Measurements from ENCODE around the gene SMDT1. TPM values are rescaled to one million over a fixed set of nuclear protein-coding genes. Genes with fewer than 3 reads are reported as not detected.

SMDT1 gene
- polyA plus RNA-seq, 3 donors: 41.8 to 182 (median 180) TPM

DNA sequence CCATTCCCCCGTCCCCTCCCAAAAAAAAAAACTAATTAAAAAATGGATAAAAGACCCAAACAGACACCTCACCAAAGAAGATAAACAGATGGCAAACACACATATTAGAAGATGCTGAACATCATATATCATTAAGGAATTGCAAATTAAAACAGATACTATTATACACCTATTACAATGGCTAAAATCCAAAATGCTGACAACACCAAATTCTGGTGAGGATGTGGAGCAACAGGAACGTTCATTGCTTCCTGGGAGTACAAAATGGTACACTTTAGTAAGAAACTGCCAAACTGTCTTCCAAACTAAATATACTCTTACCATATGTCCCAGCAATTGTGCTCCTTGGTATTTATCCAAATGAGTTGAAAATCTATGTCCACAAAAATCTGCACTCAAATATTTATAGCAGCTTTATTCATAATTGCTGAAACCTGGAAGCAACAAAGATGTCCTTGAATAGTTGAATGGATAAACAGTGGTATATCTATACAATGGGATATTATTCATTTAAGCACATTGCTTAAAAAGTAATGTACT is 28.8 kb upstream of the SMDT1 start:
- Mint-ChIP-seq H3K36me3 (peaks cover 4 to 44% of the 10 kb centered on the region in 2 donors), H3K4me1 (peaks cover 17% of the 10 kb centered on the region), H3K27me3 (ENCODE audit: low read depth in 3 of 3) (no peaks in the 10 kb centered on the region), H3K27ac (no peak overlapping the region), H3K9me3 (peaks cover 0 to 2% (median 0%) of the 10 kb centered on the region in 7 donors), H3K4me3 (no peak overlapping the region)
- Histone ChIP-seq H3K27ac (ENCODE audit: low read depth in 1 of 2, low read length in 2 of 2) (no peak overlapping the region), H3K9me3 (replicated peaks in 1 of 2; ENCODE audit: control insufficient read depth in 1 of 2, insufficient read depth in 1 of 2, low read length in 2 of 2) (no peaks in the 10 kb centered on the region), H3K36me3 (replicated peaks in 1 of 2; ENCODE audit: control insufficient read depth in 1 of 2, insufficient read depth in 2 of 2, low read length in 2 of 2) (peaks cover 0 to 5% of the 10 kb centered on the region in 2 donors), H3K79me2 (ENCODE audit: insufficient read depth, low read length) (no peaks in the 10 kb centered on the region), H3K27me3 (ENCODE audit: control insufficient read depth in 2 of 2, insufficient read depth in 2 of 2, low read length in 2 of 2) (no peaks in the 10 kb centered on the region), H3K4me1 (ENCODE audit: control insufficient read depth in 1 of 2, insufficient read depth in 2 of 2, low read length in 2 of 2) (peaks cover 9 to 23% of the 10 kb centered on the region in 2 donors), H3K4me2 (replicated peaks; ENCODE audit: extremely low read depth, low read length, poor library complexity, severe bottlenecking) (no peak overlapping the region), H2AFZ (ENCODE audit: insufficient read depth, low read depth, low read length, poor library complexity, severe bottlenecking) (no peak overlapping the region), H3K9ac (ENCODE audit: insufficient read depth, low read length, poor library complexity, severe bottlenecking) (no peak overlapping the region), H4K20me1 (ENCODE audit: insufficient read depth, low read length) (no peaks in the 10 kb centered on the region), H3K4me3 (replicated peaks in 1 of 3; ENCODE audit: low read depth in 2 of 3, low read length in 3 of 3) (no peak overlapping the region)
- TF ChIP-seq, protein P1, sequence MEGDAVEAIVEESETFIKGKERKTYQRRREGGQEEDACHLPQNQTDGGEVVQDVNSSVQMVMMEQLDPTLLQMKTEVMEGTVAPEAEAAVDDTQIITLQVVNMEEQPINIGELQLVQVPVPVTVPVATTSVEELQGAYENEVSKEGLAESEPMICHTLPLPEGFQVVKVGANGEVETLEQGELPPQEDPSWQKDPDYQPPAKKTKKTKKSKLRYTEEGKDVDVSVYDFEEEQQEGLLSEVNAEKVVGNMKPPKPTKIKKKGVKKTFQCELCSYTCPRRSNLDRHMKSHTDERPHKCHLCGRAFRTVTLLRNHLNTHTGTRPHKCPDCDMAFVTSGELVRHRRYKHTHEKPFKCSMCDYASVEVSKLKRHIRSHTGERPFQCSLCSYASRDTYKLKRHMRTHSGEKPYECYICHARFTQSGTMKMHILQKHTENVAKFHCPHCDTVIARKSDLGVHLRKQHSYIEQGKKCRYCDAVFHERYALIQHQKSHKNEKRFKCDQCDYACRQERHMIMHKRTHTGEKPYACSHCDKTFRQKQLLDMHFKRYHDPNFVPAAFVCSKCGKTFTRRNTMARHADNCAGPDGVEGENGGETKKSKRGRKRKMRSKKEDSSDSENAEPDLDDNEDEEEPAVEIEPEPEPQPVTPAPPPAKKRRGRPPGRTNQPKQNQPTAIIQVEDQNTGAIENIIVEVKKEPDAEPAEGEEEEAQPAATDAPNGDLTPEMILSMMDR (IDR thresholded peaks at IDR 0.05): no peak
- no CpG with 5 or more reads among the region's 2 CpGs for WGBS (ENCODE audit: insufficient coverage)
- no peak for DNase-seq
- intact Hi-C loops (cut with micrococcal nuclease): no loop called here

DNA sequence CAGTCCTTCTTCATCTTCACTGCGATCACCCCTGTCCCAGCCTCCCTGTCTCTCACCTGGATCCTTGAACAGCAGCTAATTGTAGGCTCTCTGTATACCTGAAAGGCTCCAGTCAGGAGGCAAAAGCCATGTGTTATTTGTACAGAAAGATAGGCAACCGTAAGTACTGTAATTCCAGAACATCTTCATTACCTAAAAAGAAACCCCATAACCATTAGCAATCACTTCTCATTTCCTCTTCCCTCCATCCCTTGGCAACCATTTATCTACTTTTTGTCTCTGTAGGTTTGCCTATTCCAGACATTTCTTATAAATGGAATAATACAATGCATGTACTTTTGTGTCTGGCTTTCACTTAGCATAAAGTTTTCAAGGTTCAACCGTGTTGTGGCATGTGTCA is 26.7 kb upstream of the SMDT1 start:
- intact Hi-C loops (cut with micrococcal nuclease): no loop called here
- TF ChIP-seq, protein P1 (IDR thresholded peaks at IDR 0.05): no peak
- H3K4me1 Mint-ChIP-seq: peaks cover 17% of the 10 kb centered on the region
- H3K9ac ChIP-seq (ENCODE audit: insufficient read depth, low read length, poor library complexity, severe bottlenecking): no peak overlapping the region
- peaks cover 0 to 3% (median 0%) of the 10 kb centered on the region in 3 donors for H3K27me3 Mint-ChIP-seq (ENCODE audit: low read depth in 3 of 3)
- WGBS (ENCODE audit: insufficient coverage): no CpG with 5 or more reads among the region's 3 CpGs
- H3K4me1 ChIP-seq (ENCODE audit: control insufficient read depth in 1 of 2, insufficient read depth in 2 of 2, low read length in 2 of 2): peaks cover 9 to 23% of the 10 kb centered on the region in 2 donors
- H3K27me3 ChIP-seq (ENCODE audit: control insufficient read depth in 2 of 2, insufficient read depth in 2 of 2, low read length in 2 of 2): no peaks in the 10 kb centered on the region
- no peaks in the 10 kb centered on the region for H4K20me1 ChIP-seq (ENCODE audit: insufficient read depth, low read length)
- H3K27ac Mint-ChIP-seq: peak overlapping the region in 3 of 7 donors; percentile 43 to 66 (median 61)
- H3K36me3 ChIP-seq (replicated peaks in 1 of 2; ENCODE audit: control insufficient read depth in 1 of 2, insufficient read depth in 2 of 2, low read length in 2 of 2): peaks cover 0 to 5% of the 10 kb centered on the region in 2 donors
- H3K4me2 ChIP-seq (replicated peaks; ENCODE audit: extremely low read depth, low read length, poor library complexity, severe bottlenecking): no peak overlapping the region
- H3K9me3 ChIP-seq (replicated peaks in 1 of 2; ENCODE audit: control insufficient read depth in 1 of 2, insufficient read depth in 1 of 2, low read length in 2 of 2): peaks cover 0 to 9% of the 10 kb centered on the region in 2 donors
- H3K36me3 Mint-ChIP-seq: peaks cover 10 to 33% of the 10 kb centered on the region in 2 donors
- no peak overlapping the region for H3K4me3 Mint-ChIP-seq
- DNase-seq: no peak
- no peak overlapping the region for H3K4me3 ChIP-seq (replicated peaks in 1 of 3; ENCODE audit: low read depth in 2 of 3, low read length in 3 of 3)
- H3K9me3 Mint-ChIP-seq: peaks cover 8 to 17% (median 12%) of the 10 kb centered on the region in 7 donors
- H2AFZ ChIP-seq (ENCODE audit: insufficient read depth, low read depth, low read length, poor library complexity, severe bottlenecking): no peak overlapping the region
- no peaks in the 10 kb centered on the region for H3K79me2 ChIP-seq (ENCODE audit: insufficient read depth, low read length)
- no peak overlapping the region for H3K27ac ChIP-seq (ENCODE audit: low read depth in 1 of 2, low read length in 2 of 2)
